Stimulated activated CD4-positive, alpha-beta T cell treated with anti-CD3 and anti-CD28 coated beads, TNF-alpha, amount 100 ng/mL, for 24 hours (primary cell): Measurements from ENCODE around the gene MIEF2.
A peak's percentile ranks its signal among the peaks of the same experiment; 100 is the strongest.
"Not testable (repeated sequence)": the region's sequence is repeated elsewhere in the genome, so short reads cannot be mapped to it uniquely, and the experiment has no call there.

ENCODE experiments used
- DNase-seq, 3 experiments: peaks; one replicate each; pipeline ENCODE4 v3.0.0-alpha.2; 2020; ENCODE audit warnings: low read depth in 3 of 3

MIEF2 gene

DNA sequence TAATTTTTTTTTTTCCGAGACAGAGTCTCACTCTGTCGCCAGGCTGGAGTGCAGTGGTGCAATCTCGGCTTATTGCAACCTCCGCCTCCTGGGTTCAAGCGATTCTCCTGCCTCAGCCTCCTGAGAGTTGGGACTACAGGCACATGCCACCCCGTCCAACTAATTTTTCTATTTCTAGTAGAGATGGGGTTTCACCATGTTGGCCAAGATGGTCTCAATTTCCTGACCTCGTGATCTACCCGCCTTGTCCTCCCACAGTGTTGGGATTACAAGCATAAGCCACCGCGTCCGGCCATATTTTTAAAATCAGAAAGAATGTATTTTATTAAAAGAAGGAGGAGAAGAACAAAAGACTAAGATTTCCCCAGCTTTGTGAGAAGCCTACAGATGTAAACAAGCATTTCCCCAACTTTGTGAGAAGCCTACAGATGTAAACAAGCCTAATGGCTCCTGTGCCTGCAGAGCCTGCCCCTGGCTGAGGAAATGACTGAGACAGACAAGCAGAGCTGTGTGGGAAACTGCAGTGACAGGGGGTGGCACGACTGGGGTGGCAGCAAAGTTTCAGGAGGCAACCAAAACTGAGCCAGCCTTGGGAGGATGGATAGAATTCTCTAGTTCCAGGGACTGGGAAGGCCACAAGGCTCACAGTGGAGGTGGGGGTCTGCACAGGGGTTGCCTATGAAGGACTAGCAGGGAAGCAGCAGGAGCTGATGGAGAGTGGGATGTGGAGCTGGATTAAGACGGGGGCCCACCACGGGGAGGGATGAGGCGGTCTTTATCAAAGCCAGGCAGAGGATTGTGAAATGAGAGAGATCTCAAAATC, 31.5 kb downstream of the MIEF2 start:
- DNase-seq: no peak

- DNase-seq: not testable (repeated sequence)
Observed at GRCh38 chr17:18298061-18298460, 37.6 kb downstream of the MIEF2 start.

GRCh38 chr17:18300725-18301480, 40.4 kb downstream of the MIEF2 start:
- DNase-seq: no peak

- DNase-seq: not testable (repeated sequence)
Observed at GRCh38 chr17:18303206-18303605, 42.7 kb downstream of the MIEF2 start.

- DNase-seq: no peak
Observed at GRCh38 chr17:18309202-18309601, 48.7 kb downstream of the MIEF2 start.

DNA sequence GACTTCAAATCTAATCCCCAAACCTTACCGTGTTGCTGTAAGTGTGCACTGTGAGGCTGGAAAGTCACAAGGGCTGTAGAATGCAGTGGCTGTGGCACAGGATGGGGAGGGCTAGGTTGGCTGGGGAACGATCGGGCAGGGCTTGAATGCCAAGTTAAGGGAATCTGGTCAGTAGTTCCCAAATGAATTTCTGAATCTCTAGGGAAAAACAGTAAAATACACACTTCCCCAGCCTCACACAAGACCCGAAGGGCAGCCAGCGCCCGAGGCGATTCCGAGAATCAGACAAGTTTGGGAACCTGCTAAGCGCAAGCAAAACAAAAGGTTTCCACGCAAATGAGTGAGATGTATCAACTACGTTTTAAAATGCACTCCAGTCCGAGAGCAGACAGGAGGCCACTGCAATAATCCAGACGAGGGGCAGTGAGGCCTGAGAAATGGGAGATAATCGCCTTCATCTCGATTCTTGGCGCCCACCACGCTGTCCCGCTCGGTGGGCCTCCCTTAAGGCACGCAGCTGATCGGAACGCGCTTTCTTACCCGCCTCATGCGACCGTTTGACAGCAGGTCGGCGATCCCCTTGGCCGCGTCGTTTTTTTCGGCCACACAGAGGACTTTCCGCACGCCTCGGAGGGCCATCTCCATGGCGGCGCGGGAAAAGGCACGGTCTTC, 53.7 kb downstream of the MIEF2 start:
- DNase-seq: no peak

- DNase-seq: peak; percentile 96 to 99 (median 98)
Observed at GRCh38 chr17:18314731-18315561, 54.5 kb downstream of the MIEF2 start, which contains the start of the genes SMCR8 and TOP3A. TSS of gene SMCR8 (plus strand) at chr17:18315293. CDS start at chr17:18315790, 497 bp downstream. TSS of gene TOP3A (minus strand) at chr17:18314994. CDS start at chr17:18314778, 216 bp downstream.

- DNase-seq: no peak
Observed at GRCh38 chr17:18315562-18315922, 55.1 kb downstream of the MIEF2 start.

- no peak for DNase-seq
Observed at GRCh38 chr17:18315961-18316360, 55.5 kb downstream of the MIEF2 start.
